GM13977 (cell line): ENCODE measurements around the gene CNIH1.
"Not testable (repeated sequence)": the region's sequence is repeated elsewhere in the genome, so short reads cannot be mapped to it uniquely, and the experiment has no call there.

Source experiments
- DNase-seq: peaks from one replicate; pipeline ENCODE4 v3.0.0; 2012; ENCODE audit warnings: low spot score
- in situ Hi-C: fragments of 300-500 bp; cut with MboI; formaldehyde crosslinking; loops from one replicate; pipeline ENCODE4 v1.12.0; 2022; ENCODE audit warnings: low sequenced_read_pairs, low pct_unique_long_range_greater_than_20kb, mixed read lengths, inconsistent platforms; ENCODE audit not compliant: unreplicated experiment
- TF ChIP-seq, protein P1 (sequence below): IDR thresholded peaks from 2 replicates; pipeline ENCODE4 v1.5.1; 2012; ENCODE audit warnings: mild to moderate bottlenecking, control low read depth; ENCODE audit not compliant: insufficient read depth; ENCODE audit errors: extremely low read depth, missing control alignments

CNIH1 gene

DNA sequence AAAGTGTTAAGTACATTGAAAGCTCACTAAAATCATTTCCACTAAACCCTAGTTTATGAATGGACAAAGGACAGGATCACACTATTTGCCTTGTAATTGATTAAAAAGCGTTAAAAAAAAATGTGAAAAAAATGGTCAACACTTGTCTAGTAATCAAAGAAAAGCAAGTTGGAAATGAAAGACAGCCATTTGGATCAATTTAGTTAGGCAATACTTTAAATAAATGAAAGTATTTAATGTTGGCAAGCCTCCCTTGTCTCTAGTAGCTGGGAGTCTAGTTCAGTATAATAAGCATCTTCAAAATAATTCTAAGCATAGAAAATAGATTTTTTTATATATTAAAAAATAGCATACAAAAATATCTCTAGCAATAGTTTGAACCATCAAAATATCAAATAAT is 14.2 kb upstream of the CNIH1 start:
- DNase-seq = no peak
- in situ Hi-C loops = no loop called here
- TF ChIP-seq, protein P1, sequence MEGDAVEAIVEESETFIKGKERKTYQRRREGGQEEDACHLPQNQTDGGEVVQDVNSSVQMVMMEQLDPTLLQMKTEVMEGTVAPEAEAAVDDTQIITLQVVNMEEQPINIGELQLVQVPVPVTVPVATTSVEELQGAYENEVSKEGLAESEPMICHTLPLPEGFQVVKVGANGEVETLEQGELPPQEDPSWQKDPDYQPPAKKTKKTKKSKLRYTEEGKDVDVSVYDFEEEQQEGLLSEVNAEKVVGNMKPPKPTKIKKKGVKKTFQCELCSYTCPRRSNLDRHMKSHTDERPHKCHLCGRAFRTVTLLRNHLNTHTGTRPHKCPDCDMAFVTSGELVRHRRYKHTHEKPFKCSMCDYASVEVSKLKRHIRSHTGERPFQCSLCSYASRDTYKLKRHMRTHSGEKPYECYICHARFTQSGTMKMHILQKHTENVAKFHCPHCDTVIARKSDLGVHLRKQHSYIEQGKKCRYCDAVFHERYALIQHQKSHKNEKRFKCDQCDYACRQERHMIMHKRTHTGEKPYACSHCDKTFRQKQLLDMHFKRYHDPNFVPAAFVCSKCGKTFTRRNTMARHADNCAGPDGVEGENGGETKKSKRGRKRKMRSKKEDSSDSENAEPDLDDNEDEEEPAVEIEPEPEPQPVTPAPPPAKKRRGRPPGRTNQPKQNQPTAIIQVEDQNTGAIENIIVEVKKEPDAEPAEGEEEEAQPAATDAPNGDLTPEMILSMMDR = no peak

DNA sequence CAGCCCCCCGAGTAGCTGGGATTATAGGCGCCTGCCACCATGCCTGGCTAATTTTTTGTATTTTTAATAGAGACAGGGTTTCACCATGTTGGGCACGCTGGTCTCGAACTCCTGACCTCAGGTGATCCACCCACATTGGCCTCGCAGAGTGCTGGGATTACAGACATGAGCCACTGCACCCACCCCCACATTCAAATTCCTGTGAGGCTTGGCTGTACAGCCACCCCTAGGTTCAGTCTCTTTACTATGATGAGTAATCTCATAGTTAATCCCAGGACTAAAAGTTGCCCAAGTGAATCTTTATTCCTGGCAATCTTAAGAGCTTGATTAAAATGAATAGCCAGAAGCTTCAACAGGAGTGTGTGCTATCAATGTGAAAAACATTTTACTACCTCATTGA is 12.8 kb upstream of the CNIH1 start:
- in situ Hi-C loops, DNase-seq: not testable (repeated sequence)

DNA sequence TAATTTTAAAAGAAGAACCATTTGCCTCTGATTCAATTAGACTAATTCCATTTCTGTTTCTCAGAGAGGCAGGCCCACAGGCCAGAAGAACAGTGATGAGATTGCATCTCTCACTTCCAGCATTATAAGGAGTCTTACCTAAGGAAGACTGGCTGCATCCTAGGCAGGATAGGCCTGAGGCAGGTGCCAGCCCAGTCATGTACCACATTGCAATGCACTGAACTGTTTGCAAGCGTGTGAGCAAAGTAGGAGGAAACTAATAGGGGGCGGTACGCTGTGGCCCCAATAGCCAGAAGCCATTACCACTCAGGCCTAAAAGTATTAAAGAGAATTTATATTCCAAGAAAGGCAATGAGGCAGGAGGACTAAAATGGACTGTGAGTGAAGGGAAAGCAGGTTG is 12.1 kb upstream of the CNIH1 start:
- in situ Hi-C loops = no loop called here
- DNase-seq = no peak
- TF ChIP-seq, protein P1 = no peak

DNA sequence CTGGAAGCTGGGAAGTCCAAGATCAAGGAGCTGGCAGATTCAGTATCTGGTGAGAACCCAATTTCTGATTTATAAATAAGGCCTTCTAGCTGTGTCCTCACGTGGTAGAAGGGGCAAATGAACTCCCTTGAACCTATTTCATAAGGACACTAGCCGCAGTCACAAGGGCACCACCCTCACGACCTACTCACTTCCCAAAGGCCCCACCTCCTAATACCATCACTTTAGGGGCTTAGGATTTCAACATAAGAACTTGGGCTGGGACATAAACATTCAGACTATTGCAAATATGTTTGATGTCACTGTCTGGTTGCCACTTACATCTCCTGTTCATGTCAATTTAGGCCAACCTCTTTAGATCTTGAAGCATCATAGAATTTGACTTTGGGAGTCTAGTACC is 10.8 kb upstream of the CNIH1 start:
- no peak for DNase-seq
- TF ChIP-seq, protein P1 = no peak
- in situ Hi-C loops = no loop called here

DNA sequence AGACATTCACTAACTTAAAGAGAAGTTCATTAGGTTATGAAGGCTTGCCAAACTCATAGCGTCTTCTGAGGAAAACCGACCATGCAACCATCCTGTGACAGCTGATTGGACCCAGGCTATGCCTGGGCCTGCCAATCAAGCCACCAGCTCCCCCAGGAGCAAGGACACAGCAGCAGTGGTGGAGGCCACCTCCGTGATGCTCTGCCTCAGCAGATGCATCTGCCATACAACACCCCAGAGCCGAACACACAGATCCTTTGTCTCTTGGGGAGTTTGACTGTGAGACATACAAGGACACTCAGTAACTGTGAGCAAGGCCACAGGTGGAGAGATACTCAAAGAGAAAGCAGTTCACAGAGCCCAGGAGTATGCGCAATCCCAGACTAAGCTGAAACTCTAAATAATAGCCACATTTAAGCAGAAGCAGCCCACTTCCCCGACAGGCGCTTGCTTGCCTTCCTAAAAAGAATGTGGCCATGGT is 10.0 kb upstream of the CNIH1 start:
- TF ChIP-seq, protein P1 = no peak
- no peak for DNase-seq
- in situ Hi-C loops = no loop called here

DNA sequence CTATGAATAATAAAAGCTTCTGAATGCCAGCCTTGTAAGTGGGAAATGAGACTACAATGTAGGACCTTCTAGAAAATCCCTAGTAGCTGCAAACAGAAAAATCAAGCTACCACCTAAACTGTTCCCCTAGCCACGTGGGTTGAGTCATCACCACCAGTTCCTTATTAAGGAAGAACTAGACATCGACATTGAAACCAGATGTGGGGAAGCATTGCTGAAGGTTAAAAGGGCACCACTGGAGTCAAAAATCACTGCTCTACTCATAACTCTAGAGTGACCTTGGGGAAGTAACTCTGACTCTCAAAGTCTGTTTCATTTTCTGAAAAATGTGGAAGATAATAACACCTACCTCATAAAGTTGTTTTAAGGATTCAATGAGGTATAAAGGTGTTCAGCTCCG is 9.4 kb upstream of the CNIH1 start:
- TF ChIP-seq, protein P1 = no peak
- in situ Hi-C loops = no loop called here
- no peak for DNase-seq

DNA sequence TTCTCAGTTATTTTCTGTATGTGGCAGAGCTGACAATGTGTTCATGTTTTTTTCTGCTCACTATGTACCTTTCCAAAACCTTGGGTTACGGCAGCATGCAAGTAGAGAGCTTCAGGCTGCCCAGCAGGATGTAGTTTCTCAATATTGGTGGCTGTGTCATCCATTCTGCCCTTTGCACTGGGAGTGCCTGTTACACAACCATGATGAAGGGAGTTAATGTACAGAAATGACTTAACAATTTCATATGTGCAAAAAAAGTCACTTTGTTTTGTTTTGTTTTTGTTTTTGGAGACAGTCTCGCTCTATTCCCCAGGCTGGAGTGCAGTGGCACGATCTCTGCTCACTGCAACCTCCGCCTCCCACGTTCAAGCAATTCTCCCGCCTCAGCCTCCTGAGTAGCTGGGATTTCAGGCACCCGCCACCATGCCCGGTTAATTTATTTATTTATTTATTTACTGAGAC is 6.1 kb upstream of the CNIH1 start:
- TF ChIP-seq, protein P1 = no peak
- no peak for DNase-seq
- in situ Hi-C loops = no loop called here
